Measurements from ENCODE around the gene LPAR4. TPM values are rescaled to one million over a fixed set of nuclear protein-coding genes. Genes with fewer than 3 reads are reported as not detected.

The LPAR4 gene, protein sequence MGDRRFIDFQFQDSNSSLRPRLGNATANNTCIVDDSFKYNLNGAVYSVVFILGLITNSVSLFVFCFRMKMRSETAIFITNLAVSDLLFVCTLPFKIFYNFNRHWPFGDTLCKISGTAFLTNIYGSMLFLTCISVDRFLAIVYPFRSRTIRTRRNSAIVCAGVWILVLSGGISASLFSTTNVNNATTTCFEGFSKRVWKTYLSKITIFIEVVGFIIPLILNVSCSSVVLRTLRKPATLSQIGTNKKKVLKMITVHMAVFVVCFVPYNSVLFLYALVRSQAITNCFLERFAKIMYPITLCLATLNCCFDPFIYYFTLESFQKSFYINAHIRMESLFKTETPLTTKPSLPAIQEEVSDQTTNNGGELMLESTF
- 0.18 TPM for total RNA-seq
- long read RNA-seq: 0 reads

DNA sequence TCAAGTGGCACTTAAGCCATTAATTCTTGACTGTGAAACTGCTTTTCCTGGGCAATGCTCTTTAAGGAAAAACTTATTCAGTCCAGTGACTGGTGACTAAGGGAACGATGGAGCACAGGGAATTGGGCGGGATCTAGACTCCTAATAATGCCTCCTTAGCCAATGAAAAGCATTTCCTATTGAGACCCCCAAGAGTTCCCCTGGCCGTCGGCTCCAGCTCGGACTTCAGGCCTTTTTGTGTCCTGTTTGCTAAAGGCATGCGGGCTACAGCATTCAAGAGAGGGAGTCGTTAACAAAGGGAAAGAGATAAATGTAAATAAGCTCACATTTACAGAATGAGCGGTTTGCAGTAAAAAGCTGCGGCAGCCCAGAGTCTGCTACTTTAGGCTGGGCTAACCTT is at the start of gene LPAR4:
LPAR4 (plus strand) TSS at position 232 of the 400 bp plus-strand sequence. CDS start 7,150 bp downstream, outside the sequence.
- Histone ChIP-seq H3K4me3 (peak within 1 kb of the TSS; percentile 19), H3K9me3 (no peaks in the 10 kb centered on the region), H3K36me3 (no peaks in the 10 kb centered on the region), H3K27me3 (ENCODE audit: low read depth) (no peaks in the 10 kb centered on the region), H3K27ac (no peak within 1 kb of the TSS), H3K4me1 (no peaks in the 10 kb centered on the region)
- TF ChIP-seq, protein P1, sequence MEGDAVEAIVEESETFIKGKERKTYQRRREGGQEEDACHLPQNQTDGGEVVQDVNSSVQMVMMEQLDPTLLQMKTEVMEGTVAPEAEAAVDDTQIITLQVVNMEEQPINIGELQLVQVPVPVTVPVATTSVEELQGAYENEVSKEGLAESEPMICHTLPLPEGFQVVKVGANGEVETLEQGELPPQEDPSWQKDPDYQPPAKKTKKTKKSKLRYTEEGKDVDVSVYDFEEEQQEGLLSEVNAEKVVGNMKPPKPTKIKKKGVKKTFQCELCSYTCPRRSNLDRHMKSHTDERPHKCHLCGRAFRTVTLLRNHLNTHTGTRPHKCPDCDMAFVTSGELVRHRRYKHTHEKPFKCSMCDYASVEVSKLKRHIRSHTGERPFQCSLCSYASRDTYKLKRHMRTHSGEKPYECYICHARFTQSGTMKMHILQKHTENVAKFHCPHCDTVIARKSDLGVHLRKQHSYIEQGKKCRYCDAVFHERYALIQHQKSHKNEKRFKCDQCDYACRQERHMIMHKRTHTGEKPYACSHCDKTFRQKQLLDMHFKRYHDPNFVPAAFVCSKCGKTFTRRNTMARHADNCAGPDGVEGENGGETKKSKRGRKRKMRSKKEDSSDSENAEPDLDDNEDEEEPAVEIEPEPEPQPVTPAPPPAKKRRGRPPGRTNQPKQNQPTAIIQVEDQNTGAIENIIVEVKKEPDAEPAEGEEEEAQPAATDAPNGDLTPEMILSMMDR (IDR thresholded peaks at IDR 0.05): no peak
- DNase-seq (no peak), ATAC-seq (no peak)
- intact Hi-C loops (cut with DNase I): no loop called here

DNA sequence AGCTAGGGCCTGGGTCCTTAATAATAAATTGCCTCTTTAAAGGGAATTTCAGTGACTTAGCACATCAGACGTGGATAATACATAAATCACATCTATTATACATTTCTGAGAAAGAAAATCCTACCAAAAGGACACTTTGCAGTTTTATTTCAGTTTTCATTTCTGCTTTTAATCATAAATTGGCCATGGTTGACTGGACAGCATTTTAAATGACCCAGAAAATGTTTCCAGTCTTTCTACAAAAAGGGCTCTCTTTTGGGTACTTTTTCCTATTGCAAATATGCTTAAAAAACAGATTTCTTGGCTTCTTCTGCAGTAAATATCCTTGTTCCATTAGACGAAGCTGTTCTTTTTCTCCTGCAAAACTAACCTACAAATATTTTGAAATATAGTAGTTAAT is 41.4 kb upstream of the LPAR4 start:
- TF ChIP-seq, protein P1 (IDR thresholded peaks at IDR 0.05): no peak
- intact Hi-C loops (cut with DNase I): no loop called here
- DNase-seq (no peak), ATAC-seq (no peak)
- no peak overlapping the region for H3K27ac ChIP-seq
- no peaks in the 10 kb centered on the region for H3K9me3 ChIP-seq
- no peaks in the 10 kb centered on the region for H3K27me3 ChIP-seq (ENCODE audit: low read depth)
- H3K4me1 ChIP-seq: no peaks in the 10 kb centered on the region
- no peaks in the 10 kb centered on the region for H3K36me3 ChIP-seq
- no peak overlapping the region for H3K4me3 ChIP-seq

DNA sequence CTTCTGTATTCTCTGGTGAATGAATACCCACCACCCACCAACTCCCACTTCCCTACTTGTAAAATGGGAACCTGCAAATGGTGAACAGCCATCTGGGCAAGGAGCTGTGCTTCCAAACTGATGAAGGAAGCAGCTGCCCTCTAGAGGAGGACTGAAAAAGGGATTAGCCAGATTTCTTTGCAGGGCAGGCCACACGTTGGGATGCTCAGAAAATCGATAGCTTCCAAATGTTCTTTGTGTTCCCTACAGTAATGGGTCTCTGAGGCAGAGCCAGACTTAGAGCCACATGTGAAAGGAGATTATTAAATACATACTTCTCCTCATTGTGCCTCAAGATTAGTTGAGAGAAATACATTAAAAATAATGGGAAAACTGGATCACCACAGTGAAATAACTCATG is 39.3 kb upstream of the LPAR4 start:
- Histone ChIP-seq H3K4me3 (no peak overlapping the region), H3K9me3 (no peaks in the 10 kb centered on the region), H3K27me3 (ENCODE audit: low read depth) (no peaks in the 10 kb centered on the region), H3K36me3 (no peaks in the 10 kb centered on the region), H3K4me1 (no peaks in the 10 kb centered on the region), H3K27ac (no peak overlapping the region)
- ATAC-seq (no peak), DNase-seq (no peak)
- intact Hi-C loops (cut with DNase I): no loop called here
- TF ChIP-seq, protein P1 (IDR thresholded peaks at IDR 0.05): peak; percentile 26

DNA sequence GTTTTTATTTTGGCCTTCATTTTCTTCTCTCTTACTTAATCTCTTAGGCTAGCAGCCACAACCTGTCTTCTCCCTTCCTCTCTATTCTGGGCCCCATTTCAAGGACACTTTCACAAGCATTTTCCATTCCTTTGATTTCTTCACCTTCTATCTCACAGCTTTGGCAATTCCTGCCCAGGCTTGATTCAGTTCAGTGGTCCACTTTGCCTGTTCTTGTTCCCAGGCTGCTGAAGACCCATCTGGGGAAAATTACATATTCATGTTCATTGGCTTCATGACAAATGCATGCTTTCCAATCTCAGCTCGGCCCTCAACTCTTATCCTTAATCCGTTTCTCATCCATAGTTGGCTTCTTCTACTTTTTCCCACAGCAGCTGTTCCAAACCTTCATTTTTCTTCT is 38.7 kb upstream of the LPAR4 start:
- DNase-seq (no peak), ATAC-seq (no peak)
- Histone ChIP-seq H3K4me1 (no peaks in the 10 kb centered on the region), H3K27me3 (ENCODE audit: low read depth) (no peaks in the 10 kb centered on the region), H3K4me3 (no peak overlapping the region), H3K27ac (no peak overlapping the region), H3K36me3 (no peaks in the 10 kb centered on the region), H3K9me3 (no peaks in the 10 kb centered on the region)
- TF ChIP-seq, protein P1 (IDR thresholded peaks at IDR 0.05): no peak
- intact Hi-C loops (cut with DNase I): no loop called here

DNA sequence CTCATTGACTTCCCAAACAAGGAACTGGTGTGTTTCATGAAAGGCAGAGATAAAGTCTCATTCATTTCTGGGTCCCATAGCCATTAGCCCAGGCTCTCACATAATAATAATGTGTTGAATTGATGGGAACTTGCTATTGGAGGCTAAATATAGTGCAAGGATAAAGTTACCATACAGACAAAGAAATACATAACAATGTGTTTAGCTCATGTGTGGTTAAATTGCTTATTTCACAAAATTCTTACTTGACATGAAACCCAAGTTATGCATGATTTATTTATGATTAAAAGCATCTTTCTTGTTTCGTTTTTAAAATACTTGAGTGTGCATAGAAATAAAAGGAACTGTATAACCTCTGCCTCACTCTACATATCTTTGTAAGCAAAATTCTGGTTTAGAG is 37.3 kb upstream of the LPAR4 start:
- TF ChIP-seq, protein P1 (IDR thresholded peaks at IDR 0.05): no peak
- Histone ChIP-seq H3K4me1 (no peaks in the 10 kb centered on the region), H3K4me3 (no peak overlapping the region), H3K36me3 (no peaks in the 10 kb centered on the region), H3K27ac (no peak overlapping the region), H3K9me3 (no peaks in the 10 kb centered on the region), H3K27me3 (ENCODE audit: low read depth) (no peaks in the 10 kb centered on the region)
- intact Hi-C loops (cut with DNase I): no loop called here
- ATAC-seq (no peak), DNase-seq (no peak)
